Stimulated activated naive CD4-positive, alpha-beta T cell (primary cell): ENCODE measurements around the gene CDK7.
"Not testable (repeated sequence)": the region's sequence is repeated elsewhere in the genome, so short reads cannot be mapped to it uniquely, and the experiment has no call there.

Experiments used
- DNase-seq, 6 experiments: peaks; one replicate each; lab custom pipeline; 2025; lab: John Stamatoyannopoulos, UW

CDK7 gene

GRCh38 chr5:69237877-69238276 is 3.2 kb downstream of the CDK7 start:
- no peak for DNase-seq

GRCh38 chr5:69238760-69239251 is 4.1 kb downstream of the CDK7 start:
- DNase-seq = no peak

GRCh38 chr5:69242215-69242927 is 7.7 kb downstream of the CDK7 start:
- DNase-seq = no peak

DNA sequence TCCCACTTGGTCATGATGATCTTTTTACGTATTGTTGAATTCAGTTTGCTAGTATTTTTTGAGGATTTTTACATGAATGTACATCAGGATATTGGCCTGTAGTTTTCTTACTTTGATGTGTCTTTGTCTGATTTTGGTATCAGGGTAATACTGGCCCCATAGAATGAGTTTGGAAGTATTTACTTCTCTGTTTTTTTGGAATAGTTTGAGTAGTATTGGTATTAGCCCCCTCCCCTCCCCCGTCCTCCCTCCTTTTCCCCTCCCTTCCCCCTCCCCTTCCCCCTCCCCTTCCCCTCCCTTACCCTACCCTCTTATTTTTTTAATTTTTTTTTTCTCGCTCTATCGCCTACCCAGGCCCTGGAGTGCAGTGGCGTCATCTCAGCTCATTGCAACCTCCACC is 10.3 kb downstream of the CDK7 start:
- DNase-seq = no peak

GRCh38 chr5:69248019-69248418 is 13.3 kb downstream of the CDK7 start:
- DNase-seq = no peak

GRCh38 chr5:69250593-69250992 is 15.9 kb downstream of the CDK7 start:
- DNase-seq = no peak

GRCh38 chr5:69252437-69252836 is 17.8 kb downstream of the CDK7 start:
- no peak for DNase-seq

DNA sequence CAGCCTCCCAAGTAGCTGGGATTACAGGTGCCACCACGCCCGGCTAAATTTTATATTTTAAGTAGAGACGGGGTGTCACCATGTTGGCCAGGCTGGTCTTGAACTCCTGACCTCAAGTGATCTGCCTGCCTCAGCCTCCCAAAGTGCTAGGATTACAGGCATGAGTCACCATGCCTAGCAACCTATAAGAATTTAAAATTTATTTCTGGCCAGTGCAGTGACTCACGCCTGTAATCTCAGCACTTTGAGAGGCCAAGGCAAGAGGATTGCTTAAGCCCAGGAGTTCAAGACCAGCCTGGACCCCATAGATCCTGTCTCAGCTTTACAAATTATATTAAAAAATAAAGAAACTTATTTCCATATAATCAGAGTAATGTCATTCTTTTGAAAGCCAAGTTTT is 21.3 kb downstream of the CDK7 start:
- not testable (repeated sequence) for DNase-seq

DNA sequence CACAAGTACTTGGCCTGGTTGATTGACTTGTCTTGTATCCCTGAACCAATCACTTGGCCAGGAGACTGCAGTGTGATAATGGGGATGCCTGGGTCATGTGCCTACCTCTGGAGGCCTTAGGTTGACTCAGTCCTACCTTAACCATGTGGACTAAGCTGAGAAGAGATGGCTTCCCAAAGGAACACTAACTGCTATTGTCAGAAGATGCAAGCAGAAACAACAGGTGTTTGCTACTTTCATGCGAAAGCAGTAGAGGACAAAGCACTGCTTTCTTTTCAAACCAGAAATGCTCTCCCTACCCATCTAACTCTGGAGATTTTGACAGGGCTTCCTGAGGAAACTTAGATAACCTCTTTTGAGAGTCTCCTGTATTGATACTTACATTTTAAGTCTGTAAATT is 22.9 kb downstream of the CDK7 start:
- no peak for DNase-seq

DNA sequence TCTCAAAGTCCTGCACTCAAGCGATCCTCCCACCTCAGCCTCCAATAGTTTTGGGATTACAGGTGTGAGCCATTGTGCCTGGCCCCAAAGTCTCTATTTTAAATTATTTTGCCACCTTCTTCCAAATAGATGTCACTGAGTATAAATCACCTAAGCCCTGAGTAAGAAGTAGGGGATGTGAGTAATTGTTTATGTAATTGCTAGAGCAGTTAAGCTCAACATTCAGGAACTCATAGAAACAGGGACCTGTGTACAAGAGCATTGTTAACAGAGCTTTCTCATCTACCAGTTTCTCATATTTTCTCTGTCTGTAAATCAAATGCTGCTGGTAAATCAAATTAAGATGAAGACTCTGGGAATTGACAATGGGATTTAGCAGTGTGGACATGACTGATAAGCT is 26.3 kb downstream of the CDK7 start:
- DNase-seq = no peak

DNA sequence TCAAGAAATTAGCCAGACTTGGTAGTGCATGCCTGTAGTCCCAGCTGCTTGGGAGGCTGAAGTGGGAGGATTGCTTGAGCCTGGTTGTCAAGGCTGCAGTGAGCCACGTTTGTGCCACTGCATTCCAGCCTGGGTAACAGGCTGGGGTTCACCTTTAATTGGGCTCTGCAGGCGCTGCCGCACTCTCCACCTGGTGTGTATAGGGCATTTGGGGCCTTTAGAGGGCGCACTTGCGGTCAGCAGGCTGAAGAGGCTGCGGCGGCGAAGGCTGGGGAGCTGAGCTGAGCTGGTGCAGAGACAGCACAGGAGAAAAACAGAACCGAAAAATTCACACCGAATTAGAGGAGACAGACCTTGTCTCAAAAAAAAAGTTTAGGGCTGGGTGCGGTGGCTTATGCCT is 31.2 kb downstream of the CDK7 start:
- no peak for DNase-seq

- no peak for DNase-seq
Observed at GRCh38 chr5:69268899-69269298, 34.2 kb downstream of the CDK7 start.

- no peak for DNase-seq
Observed at GRCh38 chr5:69270840-69271239, 36.2 kb downstream of the CDK7 start.

- DNase-seq = peak in 1 of 6 experiments; percentile 1
Observed at GRCh38 chr5:69271376-69271775, 36.7 kb downstream of the CDK7 start.

DNA sequence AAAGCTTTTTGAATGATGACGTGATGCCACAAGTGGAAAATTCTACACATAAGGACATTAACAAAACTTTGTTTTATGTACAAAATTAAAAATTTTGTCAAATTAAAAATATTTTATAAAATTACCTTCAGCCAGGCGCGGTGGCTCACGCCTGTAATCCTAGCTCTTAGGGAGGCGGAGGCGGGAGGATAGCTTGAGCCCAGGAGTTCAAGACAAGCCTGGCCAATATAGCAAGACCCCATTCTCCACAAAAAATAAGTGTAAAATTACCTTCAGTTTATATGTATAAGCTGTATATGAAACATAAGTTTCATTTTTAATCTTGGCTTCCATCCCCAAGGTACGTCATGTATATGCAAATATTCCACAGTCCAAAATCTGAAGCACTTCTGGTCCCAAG is 40.9 kb downstream of the CDK7 start:
- no peak for DNase-seq

- DNase-seq = no peak
Observed at GRCh38 chr5:69276422-69277174, 41.9 kb downstream of the CDK7 start.

GRCh38 chr5:69279517-69279916 is 44.8 kb downstream of the CDK7 start:
- DNase-seq = no peak

- DNase-seq = no peak
Observed at GRCh38 chr5:69281114-69281513, 46.4 kb downstream of the CDK7 start.

DNA sequence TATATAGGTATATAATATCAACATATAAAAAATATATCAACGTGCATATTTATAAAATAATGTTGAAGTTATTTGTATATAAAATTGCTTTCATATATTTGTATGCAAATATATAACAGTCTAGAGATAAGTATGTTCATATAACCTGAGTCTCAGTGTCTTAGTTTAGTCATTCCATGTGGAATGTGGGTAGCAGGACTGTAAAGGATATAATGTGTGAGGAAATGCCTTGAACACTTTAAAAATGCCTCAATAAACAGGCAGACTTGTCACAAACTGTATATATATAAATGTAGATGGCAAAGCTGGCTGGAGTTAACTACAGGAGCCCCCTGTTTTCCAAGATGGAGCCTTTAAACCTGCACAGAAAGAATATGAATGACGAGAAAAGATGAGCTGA is 49.5 kb downstream of the CDK7 start:
- DNase-seq = no peak

GRCh38 chr5:69285448-69286116 is 50.9 kb downstream of the CDK7 start:
- no peak for DNase-seq

DNA sequence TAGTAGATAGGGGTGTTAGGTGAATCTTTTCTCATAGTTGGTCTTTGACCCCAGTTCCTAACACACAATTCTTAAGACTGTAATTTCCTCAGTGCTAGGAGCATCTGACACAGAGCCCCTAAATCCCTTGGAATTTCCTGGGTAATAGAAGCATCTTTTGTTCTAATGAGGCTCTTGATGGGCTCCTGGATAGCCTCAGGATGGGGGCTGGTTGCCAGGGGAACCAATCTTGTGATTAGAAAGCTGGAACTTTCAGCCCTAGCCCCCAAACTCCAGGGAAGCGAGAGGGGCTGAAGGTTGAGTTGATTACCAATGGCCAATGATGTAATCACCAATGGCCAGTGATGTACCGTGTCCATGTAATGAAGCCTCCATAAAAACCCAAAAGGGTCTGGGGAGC is 53.4 kb downstream of the CDK7 start:
- DNase-seq = no peak

DNA sequence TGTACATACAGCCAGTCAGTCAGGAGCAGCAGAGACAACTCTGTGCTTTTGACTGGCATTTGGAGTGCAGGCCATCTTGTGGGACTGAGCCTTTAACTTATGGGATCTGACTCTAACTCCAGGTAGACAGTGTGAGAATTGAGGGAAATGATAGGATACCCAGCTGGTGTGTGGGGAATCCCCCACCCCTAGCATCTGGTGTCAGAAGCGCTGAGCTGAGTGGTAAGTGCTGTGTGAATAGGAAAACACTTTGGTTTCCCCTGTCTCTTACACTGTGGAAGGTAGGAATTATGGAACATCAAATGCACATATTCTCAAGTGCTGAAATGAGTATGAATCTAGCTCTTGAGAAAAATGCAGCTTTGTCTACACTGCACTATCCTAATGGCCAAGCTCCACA is 54.0 kb downstream of the CDK7 start:
- DNase-seq = no peak

DNA sequence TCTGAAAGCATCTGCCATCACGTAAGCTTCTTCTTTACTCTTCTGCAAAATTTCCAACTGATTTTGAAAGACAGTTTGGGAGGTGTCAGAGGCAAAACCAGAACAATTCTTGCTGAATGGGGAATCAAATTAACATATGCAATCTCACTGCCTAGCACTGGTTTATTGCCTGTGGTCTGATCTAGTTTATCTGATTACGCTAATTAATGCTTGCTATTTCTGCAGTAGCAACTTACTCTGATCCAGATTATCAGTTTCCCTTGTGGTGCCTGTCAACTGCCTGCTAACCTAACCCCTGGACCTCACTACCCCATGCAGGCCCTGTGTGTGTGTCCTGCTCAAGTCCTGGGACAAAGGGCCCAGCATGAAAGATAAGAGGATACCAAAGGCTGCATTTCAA is 57.6 kb downstream of the CDK7 start:
- no peak for DNase-seq
